Measurements from ENCODE around the gene P2RX5.

Gene P2RX5

DNA sequence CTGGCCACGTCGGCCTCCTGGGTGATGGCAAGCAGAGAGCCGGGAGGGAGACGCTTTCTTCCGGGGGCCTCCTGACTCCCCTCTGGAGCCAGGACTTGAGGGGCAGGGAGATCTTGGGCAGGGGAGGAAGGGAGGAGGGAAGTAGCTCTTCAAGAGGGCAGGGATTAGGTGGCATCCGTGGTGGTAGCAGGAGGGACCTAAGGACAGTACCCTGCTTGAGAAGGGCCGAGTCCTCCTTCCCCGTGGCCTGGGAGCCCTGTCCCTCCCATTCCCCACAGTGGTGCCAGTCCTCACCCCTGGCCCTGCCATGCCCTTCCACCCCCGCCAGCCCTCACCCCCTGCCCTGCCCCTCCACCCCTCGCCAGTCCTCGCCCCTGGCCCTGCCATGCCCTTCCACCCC, 40.2 kb downstream of the P2RX5 start:
- DNase-seq, result no peak

DNA sequence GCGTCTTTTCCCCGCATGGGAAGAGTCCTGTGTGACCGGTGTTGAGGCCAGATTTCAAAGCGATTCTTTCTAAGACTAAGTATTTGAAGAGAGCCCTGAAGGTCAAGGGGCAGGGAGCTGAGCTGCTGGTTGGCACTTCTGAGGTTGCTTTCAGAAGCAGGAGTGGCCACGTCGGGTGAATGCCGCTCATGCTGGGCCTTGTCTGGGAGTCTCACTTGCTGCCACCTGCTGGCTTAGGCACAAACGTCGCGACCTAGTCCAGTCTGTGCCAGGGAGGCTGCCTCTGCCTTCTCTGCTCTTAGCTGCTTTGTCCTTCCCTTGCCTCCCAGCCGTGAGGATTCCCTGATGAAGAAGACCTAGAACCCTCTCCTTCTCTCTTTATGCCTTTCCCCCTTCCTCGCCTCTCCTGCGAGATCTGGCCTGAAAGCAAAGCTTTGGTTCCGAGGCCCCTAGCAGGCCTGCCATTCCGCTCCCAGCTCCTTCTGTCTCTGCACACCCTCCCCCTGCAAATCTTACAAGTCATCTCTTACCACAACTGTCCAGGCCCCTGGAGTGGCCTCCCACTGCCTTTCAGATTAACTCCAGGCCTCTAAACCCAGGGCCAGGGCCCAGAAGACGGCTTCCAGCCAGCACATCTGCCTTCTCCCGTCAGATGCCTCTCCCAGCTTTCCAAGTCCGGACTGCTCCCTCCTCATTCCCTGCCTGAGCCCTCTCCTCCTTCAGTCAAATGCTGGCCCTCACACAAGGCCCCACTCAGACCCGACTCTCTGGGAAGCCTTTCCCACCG, 48.0 kb downstream of the P2RX5 start:
- DNase-seq, result peak; percentile 18

DNA sequence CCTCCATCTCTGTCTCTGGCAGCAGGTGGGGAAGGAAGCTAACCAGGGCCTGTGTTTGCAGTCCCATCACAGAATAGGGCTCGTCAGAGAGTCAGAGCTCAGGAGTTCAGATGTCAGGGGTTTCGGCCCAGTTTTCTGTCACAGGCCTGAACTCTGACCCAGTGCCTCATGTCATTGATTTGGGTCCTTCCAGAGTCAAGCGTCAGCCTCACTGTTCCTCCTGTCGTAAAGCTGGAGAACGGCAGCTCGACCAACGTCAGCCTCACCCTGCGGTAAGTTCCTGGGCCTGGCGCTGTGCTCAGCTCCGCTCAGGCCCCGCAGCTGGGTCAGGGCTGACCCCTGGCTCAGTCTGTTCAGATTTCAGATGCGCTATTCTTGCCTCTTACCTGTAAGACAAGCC, 48.7 kb downstream of the P2RX5 start:
- DNase-seq, result no peak

DNA sequence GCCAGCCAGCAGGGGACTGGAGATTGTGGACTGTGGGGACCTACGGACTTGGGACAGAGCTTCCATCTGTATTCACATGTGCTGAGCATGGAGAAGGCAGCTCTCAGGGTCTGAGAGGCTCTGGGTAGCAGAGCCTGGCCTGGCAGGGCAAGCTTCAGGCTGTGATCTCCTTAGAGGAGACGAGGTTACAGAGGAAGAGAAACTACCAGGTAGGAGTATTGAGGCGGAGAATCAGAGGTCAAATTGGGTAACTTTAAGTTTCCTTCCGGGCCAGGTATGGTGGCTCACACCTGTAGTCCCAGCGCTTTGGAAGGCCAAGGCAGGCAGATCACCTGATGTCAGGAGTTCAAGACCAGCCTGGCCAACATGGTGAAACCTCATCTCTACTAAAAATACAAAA, 50.6 kb downstream of the P2RX5 start:
- no peak for DNase-seq

DNA sequence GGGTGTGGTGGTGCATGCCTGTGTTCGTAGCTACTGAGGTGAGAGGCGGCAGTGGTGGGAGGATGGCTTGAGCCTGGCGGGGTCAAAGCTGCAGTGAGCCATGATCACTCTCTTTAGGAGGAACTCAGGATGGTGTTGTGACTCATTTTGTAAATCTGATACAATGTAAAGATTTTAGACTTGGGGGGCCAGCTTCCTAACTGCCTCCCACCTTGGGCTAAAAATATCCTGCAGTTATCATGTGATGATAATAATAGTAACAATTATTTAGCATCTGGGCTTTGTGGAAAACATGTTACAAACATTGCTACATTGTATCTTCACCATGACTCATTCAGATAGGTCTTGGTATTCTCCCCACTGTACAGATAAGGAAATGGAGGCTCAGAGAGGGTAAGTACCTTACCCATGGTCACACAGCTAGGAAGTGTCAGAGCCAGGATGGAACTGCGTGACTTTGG, 52.0 kb downstream of the P2RX5 start:
- no peak for DNase-seq

DNA sequence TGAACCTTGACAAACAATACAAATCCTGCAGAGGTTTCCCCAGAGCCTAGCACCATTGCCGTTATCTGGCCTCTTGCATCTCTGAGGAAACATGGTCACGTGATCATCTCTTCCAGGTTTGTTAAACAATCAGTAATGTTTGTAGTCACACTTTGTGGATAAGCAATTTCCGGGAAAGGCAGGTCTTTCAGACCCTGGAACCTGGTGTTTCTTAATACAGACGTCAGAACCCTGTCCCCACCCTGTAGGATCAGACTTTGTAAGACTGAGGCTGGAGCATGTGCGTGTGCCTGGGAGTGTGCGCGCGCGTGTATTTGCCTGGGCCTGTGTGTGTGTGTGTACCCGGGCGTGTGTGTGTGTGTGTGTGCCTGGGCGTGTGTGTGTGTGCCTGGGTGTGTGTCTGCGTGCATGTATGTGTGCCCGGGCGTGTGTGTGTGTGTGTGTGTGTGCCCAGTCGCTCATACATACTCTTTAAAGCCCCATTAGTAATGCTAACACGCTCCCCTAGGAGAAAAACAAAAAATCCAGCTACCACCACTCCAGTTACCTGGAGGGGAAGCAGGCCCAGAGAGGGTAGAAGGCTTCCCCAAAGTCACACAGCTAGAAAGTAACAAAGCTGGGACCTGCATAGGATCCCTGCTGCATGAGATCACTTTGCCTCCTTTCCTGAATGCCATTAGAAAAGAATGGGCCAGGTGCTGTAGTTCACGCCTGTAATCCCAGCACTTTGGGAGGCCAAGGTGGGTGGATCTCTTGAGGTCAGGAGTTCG, 54.1 kb downstream of the P2RX5 start:
- DNase-seq, result no peak

DNA sequence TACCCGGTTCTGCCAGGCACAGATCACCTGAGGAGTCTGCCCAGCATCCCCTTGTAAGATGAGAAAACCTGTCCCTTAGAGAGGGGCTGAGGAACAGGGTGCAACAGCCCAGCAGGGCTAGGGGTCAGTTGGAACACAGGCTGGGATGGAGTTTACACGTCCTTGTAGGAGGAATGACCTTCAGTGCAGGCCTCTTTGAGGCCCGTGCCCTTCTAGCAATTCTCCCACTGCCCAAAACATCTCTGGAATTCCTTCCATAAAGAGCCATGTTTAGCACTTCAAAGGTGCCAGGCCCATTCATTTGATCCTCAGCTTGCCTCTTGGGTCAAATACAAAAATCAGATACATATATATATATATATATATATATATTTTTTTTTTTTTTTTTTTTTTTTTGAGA, 54.9 kb downstream of the P2RX5 start:
- DNase-seq, result no peak

DNA sequence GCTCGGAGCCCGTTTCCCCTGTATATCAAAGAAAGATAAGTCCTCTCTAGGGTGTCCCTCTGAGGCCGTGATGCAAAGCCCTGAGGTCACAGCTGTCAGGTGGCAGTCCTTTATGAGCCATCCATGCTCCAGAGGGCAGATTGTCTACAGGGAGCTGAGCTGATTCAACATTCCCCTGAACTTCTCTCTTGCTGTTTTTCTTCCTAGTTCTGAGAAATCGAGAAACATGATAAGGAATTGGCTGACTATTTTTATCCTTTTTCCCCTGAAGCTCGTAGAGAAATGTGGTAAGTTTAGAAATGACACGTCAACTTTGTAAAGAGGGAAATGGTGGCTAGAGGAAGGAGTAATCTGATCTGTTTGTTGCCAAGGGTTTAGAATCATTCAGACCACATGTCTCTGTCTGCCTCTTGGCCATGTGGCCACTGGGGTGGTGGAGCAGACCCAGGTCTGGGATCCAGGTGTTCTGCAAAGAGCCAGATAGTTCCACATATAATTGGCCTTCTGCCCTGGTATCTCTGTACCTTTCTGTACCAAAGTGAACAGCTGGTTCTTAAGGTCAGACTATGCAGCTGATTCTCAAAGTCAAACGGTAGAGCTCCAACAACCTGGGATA, 55.9 kb downstream of the P2RX5 start:
- peak; percentile 10 for DNase-seq

DNA sequence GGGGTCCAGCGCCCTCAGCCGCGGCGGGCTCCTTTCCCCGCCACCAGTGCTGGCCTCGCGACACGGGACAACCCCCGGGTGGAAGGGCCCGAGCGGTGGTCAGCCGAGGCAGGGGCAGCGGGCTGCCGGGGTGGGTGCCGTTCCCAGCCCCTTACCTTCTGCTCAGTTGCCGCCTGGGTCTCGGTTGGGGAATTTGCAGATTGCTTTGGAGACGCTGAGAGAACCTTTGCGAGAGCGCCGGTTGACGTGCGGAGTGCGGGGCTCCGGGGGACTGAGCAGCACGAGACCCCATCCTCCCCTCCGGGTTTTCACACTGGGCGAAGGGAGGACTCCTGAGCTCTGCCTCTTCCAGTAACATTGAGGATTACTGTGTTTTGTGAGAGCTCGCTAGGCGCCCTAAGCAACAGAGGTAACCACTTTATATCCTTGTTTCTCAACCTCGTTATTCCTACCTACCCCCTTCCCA, 59.0 kb downstream of the P2RX5 start:
- DNase-seq, result no peak

DNA sequence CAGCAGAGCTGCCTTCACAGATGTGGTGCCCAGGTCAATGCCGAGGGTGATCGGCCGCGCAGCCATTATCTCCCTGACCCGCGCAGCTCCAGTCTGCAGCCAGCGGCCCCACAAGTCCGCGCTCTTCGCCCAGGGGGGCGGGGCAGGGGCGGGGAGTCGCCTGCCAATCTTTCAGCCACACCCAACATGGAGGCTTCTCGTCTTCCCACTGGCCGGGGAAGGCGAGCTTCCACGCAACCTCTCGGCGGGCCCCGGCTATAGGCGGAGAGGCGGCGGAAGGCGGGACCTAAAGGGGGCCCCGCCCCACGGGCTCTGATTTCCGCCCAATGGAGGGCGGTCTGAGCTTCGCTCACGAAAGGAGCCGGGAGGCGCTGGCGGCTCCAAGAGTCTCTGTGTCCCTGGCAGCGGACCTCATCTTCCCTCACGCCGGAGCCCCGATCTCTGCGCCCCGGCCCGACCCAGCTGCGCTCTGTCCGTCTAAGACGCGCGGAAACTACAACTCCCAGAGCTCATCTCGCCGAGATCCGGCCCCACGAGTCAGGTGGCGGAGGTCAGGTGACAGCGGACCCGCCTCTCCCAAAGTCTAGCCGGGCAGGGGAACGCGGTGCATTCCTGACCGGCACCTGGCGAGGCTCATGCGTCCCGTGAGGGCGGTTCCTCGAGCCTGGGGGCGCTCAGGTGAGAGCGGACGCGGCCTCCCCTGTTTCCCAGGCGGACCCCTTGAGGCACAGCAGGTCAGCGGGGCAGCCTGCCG, 59.6 kb downstream of the P2RX5 start, which contains the start of the genes CTNS and SHPK:
Gene CTNS (plus strand): TSS at position 607 of the 754 bp plus-strand sequence. CDS start 3,447 bp downstream, outside the sequence.
Gene SHPK (minus strand): TSS at position 97 of the 754 bp plus-strand sequence. CDS start 31 bp downstream, at position 66.
- DNase-seq, result peak; percentile 89

DNA sequence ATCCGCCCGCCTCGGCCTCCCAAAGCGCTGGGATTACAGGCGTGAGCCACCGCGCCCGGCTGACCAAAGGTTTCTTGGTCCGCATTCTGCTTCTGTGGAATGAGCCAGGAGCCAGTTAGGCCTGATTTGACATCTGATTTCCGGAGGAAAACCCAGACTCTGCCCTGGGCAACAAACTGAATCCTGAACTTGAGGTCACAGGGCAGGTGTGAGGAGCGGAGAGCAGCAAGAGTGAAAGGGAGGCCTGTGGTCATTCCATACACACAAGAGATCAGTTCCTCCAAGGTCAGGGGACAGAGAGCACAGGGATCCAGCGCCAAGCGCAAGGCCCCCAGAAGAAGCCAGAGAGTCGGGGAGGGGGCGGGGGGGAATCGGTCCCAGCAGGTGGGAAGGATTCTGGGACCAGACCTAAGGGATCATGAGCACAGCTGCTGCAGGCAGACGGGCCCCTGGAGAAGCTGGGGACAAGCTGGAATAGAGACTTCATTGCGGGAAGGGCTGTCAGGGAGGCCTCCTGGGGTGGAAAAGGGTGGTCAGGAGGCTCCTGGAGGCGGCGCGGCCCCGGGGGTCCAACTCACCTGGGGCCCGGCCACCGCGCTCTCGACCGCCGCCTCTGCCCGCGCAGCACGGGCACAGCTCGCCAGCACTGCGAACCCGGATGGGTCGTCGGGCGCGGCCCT, 60.3 kb downstream of the P2RX5 start:
- DNase-seq, result no peak

DNA sequence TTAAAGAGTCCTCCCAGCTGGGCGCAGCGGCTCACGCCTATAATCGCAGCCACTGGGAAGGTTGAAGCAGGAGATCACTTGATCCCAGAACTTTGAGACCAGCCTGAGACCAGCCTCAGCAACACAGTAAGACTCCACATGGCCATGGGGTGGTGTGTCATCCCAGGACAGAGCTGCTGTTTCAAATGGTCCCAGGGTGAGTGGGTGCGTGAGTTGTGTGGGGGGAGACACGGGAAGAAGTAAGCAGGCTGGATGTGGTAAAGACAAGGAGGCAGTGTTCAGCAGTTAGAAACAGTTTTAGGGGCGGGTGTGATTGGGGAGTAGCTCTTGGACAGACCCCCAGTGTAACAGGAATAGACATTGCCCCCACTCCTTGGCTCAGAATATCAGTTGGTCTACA, 63.7 kb downstream of the P2RX5 start:
- no peak for DNase-seq

DNA sequence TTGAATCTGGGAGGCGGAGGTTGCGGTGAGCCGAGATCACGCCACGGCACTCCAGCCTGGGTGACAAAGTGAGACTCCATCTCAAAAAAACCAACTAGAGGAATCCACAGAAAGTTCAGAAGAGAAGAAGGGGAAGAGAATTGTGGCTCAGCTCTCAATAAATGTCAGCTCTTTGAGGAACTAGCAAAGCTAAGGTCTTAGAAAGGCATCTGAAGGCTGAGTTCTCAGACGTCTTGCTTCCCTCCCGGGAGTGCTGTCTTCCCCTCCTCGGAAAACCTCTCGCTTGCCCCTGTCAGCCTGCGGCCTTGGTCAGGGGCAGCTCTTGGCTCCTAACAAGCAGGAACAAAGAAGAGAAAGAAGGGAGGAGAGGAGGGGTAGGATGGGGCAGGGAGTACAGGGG, 65.2 kb downstream of the P2RX5 start:
- DNase-seq, result no peak

DNA sequence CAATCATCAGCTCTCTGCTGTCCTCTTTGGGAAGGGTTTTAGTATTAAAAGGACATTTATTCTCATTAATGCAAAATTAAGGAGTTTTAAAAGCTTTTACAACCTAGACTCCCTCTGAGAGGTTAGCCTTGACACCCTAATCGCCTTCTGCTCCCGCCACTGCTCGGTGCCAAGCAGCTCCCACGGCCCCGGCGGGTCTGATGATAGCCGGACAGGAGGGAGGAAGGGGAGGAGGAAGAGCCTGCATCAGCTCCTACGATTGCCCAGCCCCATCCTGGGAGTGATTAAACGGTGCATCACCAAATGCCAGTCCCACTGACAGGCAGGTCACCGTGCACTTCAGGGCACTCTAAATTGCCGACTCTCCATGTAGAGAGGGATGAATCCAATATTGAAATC, 68.2 kb downstream of the P2RX5 start:
- no peak for DNase-seq

DNA sequence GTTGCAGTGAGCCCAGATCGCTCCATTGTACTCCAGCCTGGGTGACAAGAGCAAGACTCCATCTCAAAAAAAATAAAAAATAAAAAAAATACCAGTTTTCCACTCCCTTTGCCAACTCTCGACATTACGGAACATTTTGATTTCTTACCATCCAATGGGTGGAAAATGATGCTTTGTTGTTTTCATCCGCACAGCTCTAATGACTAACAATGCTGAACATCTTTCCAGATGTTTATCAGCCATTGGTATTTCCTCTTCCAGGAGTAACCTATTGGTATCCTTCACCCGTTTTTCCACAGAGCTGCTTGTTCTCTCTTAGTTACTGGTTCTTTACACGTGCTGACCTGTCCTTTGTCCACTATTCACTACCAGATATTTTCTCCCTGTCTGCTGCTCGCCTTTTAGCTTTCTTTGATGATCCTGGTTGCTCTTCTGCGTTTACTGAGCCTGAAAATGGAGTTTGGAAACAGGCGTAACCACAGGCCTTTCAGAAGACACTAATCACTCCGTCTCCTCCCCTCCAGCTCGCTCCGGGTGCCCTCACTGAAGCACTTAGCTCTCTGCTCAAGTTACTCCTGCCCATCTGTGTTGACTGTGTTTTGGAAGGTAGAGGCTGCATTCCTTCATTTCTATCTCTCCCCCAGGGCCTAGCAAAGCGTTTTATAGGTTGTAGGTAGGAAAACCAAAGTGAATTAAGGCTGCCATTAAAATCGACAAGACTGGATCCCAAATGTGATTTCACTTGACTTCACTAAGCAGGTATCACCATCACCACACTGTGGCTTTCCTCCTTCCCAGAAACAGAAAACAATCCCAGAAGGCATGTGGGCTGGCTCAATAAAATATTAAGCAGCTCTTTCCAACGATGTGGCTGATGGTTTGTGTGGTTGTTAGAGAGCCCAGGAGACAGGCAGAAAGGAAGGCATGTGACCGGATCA, 68.9 kb downstream of the P2RX5 start:
- DNase-seq, result no peak
